Bronchial epithelial cell (primary cell): Measurements from ENCODE around the gene MRPL46. TPM values are rescaled to one million over a fixed set of nuclear protein-coding genes. Genes with fewer than 3 reads are reported as not detected.
"Not testable (repeated sequence)": the region's sequence is repeated elsewhere in the genome, so short reads cannot be mapped to it uniquely, and the experiment has no call there.

Experiments
- DNase-seq: peaks from one replicate; pipeline ENCODE4 v3.0.0-alpha.2; 2010; ENCODE audit warnings: low read depth
- FAIRE-seq: peaks from 2 replicates; lab custom pipeline; 2011; peaks lifted over from hg19 to GRCh38; lab: Jason Lieb, UNC
- H3K27me3 ChIP-seq: 2 replicates; pipeline ENCODE4 v1.5.1; 2011; ENCODE audit warnings: low read length; ENCODE audit not compliant: control insufficient read depth, insufficient read depth
- H3K36me3 ChIP-seq: 2 replicates; pipeline ENCODE4 v1.5.1; 2011; ENCODE audit warnings: low read length; ENCODE audit not compliant: control insufficient read depth, insufficient read depth
- H3K4me3 ChIP-seq: 2 replicates; pipeline ENCODE4 v1.5.1; 2011; ENCODE audit warnings: mild to moderate bottlenecking, low read depth, low read length, control low read depth
- CTCF ChIP-seq: IDR thresholded peaks from 2 replicates; pipeline ENCODE4 v1.5.1; 2011; ENCODE audit warnings: mild to moderate bottlenecking, moderate library complexity, low read length, control low read depth, inconsistent platforms; ENCODE audit not compliant: insufficient read depth, severe bottlenecking
- total RNA-seq: library from RNA; depleted of rRNA; stranded (reverse); fragments of >200 nt; gene quantifications from 2 replicates; pipeline ENCODE4 v1.2.1, GENCODE V29; 2014

The MRPL46 gene
- total RNA-seq, 1 donor from 2014 or later: 14.5 TPM

- no peak for FAIRE-seq
These were observed 3.6 kb upstream of the MRPL46 start for GRCh38 chr15:88470625-88471372.

GRCh38 chr15:88469321-88469720 is 2.1 kb upstream of the MRPL46 start:
- Histone ChIP-seq H3K4me3 (no peak overlapping the region), H3K27me3 (no peaks in the 10 kb centered on the region), H3K36me3 (peaks cover 3% of the 10 kb centered on the region)
- TF ChIP-seq CTCF: no peak
- FAIRE-seq (no peak), DNase-seq (no peak)

More at GRCh38 chr15:88470625-88471372, 3.6 kb upstream of the MRPL46 start:
- no peak for TF ChIP-seq CTCF
- Histone ChIP-seq H3K4me3 (no peak overlapping the region), H3K36me3 (no peaks in the 10 kb centered on the region), H3K27me3 (no peaks in the 10 kb centered on the region)
- DNase-seq: no peak

GRCh38 chr15:88468721-88469120 is 1.5 kb upstream of the MRPL46 start:
- not testable (repeated sequence) for H3K36me3 ChIP-seq, FAIRE-seq, H3K4me3 ChIP-seq, DNase-seq, H3K27me3 ChIP-seq

GRCh38 chr15:88467935-88468528 is 844 bp upstream of the MRPL46 start:
- DNase-seq (peak; percentile 18), FAIRE-seq (no peak)
- TF ChIP-seq CTCF: peak; percentile 42
- Histone ChIP-seq H3K27me3 (no peaks in the 10 kb centered on the region), H3K36me3 (peaks cover 6% of the 10 kb centered on the region), H3K4me3 (peak overlapping the region; percentile 51)

- FAIRE-seq: no peak
- H3K36me3 ChIP-seq: peaks cover 7% of the 10 kb centered on the region
- no peaks in the 10 kb centered on the region for H3K27me3 ChIP-seq
- no peak overlapping the region for H3K4me3 ChIP-seq
- peak; percentile 81 for DNase-seq
- TF ChIP-seq CTCF: no peak
These were observed 1.5 kb downstream of the MRPL46 start for GRCh38 chr15:88465633-88466224.

- no peak for FAIRE-seq
- DNase-seq: no peak
- Histone ChIP-seq H3K4me3 (no peak overlapping the region), H3K36me3 (peaks cover 12% of the 10 kb centered on the region), H3K27me3 (no peaks in the 10 kb centered on the region)
- no peak for TF ChIP-seq CTCF
These were observed 3.2 kb downstream of the MRPL46 start for GRCh38 chr15:88463870-88464532.
